HEK293T (cell line): Measurements from ENCODE around the gene PDZD7.
"Not testable (repeated sequence)": the region's sequence is repeated elsewhere in the genome, so short reads cannot be mapped to it uniquely, and the experiment has no call there.

ENCODE experiments used
- CTCF ChIA-PET: fragments of 350-600 bp; formaldehyde crosslinking; extraction: SDS; loops from one replicate; lab custom pipeline; 2021; ENCODE audit warnings: antibody characterized with exemption, inconsistent platforms; lab: Yijun Ruan, JAX
- POLR2A ChIA-PET: fragments of 350-600 bp; formaldehyde crosslinking; extraction: SDS; loops from one replicate; lab custom pipeline; 2020; ENCODE audit warnings: antibody characterized with exemption, inconsistent platforms; lab: Yijun Ruan, JAX
- DNase-seq: peaks from one replicate; pipeline ENCODE4 v3.0.0; 2012; ENCODE audit warnings: mixed read lengths; ENCODE audit errors: extremely low spot score
- ARNT ChIP-seq: fragments of 450-650 bp; IDR thresholded peaks from 2 replicates; pipeline ENCODE4 v1.6.1; 2017; ENCODE audit warnings: mild to moderate bottlenecking
- BHLHE40 ChIP-seq: fragments of 450-650 bp; IDR thresholded peaks from 2 replicates; pipeline ENCODE4 v1.6.1; 2016; ENCODE audit warnings: mild to moderate bottlenecking, moderate library complexity, borderline replicate concordance
- CTBP1 ChIP-seq: fragments of 450-650 bp; IDR thresholded peaks from 2 replicates; pipeline ENCODE4 v1.6.1; 2016; ENCODE audit warnings: borderline replicate concordance
- ELF4 ChIP-seq: fragments of 450-650 bp; IDR thresholded peaks from 2 replicates; pipeline ENCODE4 v1.6.1; 2017; ENCODE audit warnings: antibody characterized with exemption
- FOXA1 ChIP-seq: fragments of 450-650 bp; IDR thresholded peaks from 2 replicates; pipeline ENCODE4 v1.6.1; 2016; ENCODE audit warnings: mild to moderate bottlenecking
- FOXK2 ChIP-seq: fragments of 450-650 bp; IDR thresholded peaks from 2 replicates; pipeline ENCODE4 v1.6.1; 2016; ENCODE audit warnings: mild to moderate bottlenecking
- FOXM1 ChIP-seq: fragments of 450-650 bp; IDR thresholded peaks from 2 replicates; pipeline ENCODE4 v1.6.1; 2017; ENCODE audit warnings: mild to moderate bottlenecking, borderline replicate concordance
- HDGF ChIP-seq: fragments of 450-650 bp; IDR thresholded peaks from 2 replicates; pipeline ENCODE4 v1.6.1; 2017; ENCODE audit warnings: antibody characterized with exemption, borderline replicate concordance
- L3MBTL2 ChIP-seq: fragments of 450-650 bp; conservative IDR thresholded peaks from 2 replicates; pipeline ENCODE4 v1.6.1; 2016; ENCODE audit warnings: mild to moderate bottlenecking
- LEF1 ChIP-seq: fragments of 450-650 bp; IDR thresholded peaks from 2 replicates; pipeline ENCODE4 v1.6.1; 2017; ENCODE audit warnings: mild to moderate bottlenecking, borderline replicate concordance
- PKNOX1 ChIP-seq: fragments of 450-650 bp; IDR thresholded peaks from 2 replicates; pipeline ENCODE4 v1.6.1; 2016
- SP1 ChIP-seq: fragments of 450-650 bp; IDR thresholded peaks from 2 replicates; pipeline ENCODE4 v1.6.1; 2017
- SUZ12 ChIP-seq: fragments of 450-650 bp; IDR thresholded peaks from 2 replicates; pipeline ENCODE4 v1.6.1; 2016; ENCODE audit warnings: mild to moderate bottlenecking
- TARDBP ChIP-seq: fragments of 450-650 bp; IDR thresholded peaks from 2 replicates; pipeline ENCODE4 v1.6.1; 2016
- ZNF384 ChIP-seq: fragments of 450-650 bp; IDR thresholded peaks from 2 replicates; pipeline ENCODE4 v1.6.1; 2016

PDZD7 gene

DNA sequence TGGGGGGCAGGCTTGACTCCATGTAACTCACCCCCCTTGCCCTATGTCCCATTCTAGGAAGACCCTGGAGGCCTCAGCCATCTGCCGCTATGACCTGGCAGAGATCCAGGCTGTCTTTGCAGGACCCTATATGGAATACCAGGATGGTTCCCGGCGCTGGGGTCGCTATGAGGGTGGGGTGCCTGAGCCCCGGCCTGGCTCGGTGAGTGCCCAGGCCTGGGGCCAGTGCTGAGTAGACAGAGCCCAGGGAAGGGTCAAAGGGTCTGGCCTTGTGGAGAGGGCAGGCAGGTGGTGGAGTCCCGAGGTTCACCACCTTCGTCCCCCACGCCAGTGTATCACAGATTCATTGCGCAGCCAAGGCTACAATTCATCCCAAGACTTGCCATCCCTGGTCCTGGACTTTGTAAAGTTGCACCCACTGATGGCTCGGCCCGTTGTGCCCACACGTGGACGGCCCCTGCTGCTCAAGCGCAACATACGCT is 51.1 kb downstream of the PDZD7 start:
- DNase-seq = no peak
- POLR2A ChIA-PET = no interaction called here
- CTCF ChIA-PET = no interaction called here
- TF ChIP-seq SP1 = no peak
- TF ChIP-seq SUZ12 = no peak
- TF ChIP-seq FOXM1 = no peak

DNA sequence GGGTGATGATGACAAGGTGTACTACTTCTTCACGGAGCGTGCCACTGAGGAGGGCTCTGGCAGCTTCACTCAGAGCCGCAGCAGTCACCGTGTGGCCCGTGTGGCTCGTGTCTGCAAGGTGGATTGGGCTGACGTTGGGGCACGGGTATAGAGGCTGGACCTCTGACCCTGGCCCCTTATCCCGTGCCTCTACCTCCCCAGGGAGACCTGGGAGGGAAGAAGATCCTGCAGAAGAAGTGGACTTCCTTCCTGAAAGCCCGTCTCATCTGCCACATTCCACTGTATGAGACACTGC is 52.1 kb downstream of the PDZD7 start:
- no peak for DNase-seq
- TF ChIP-seq FOXM1 (no peak), L3MBTL2 (no peak), HDGF (no peak), ELF4 (no peak), SP1 (no peak), SUZ12 (no peak), LEF1 (no peak), BHLHE40 (no peak)
- ChIA-PET POLR2A (no interaction called here), CTCF (no interaction called here)

- CTCF ChIA-PET = no interaction called here
- no peak for DNase-seq
- POLR2A ChIA-PET = no interaction called here
- TF ChIP-seq LEF1 (no peak), L3MBTL2 (no peak), ARNT (no peak), ELF4 (no peak)
Measured at GRCh38 chr10:100978121-100978900, 52.6 kb downstream of the PDZD7 start.

- ChIA-PET CTCF (no interaction called here), POLR2A (interaction anchor here (0.6 kb wide), 1 partner anchor 369 kb away, joined by 3 read pairs; no protein-coding TSS in a partner anchor)
- no peak for TF ChIP-seq L3MBTL2
- TF ChIP-seq TARDBP = no peak
- no peak for TF ChIP-seq SUZ12
- no peak for TF ChIP-seq HDGF
- no peak for TF ChIP-seq ZNF384
- no peak for TF ChIP-seq PKNOX1
- no peak for TF ChIP-seq CTBP1
- no peak for TF ChIP-seq BHLHE40
- TF ChIP-seq ELF4 = no peak
- TF ChIP-seq LEF1 = no peak
- TF ChIP-seq FOXA1 = no peak
- TF ChIP-seq FOXM1 = no peak
- no peak for DNase-seq
Measured at GRCh38 chr10:100977436-100977835, 53.5 kb downstream of the PDZD7 start.

- DNase-seq = no peak
- POLR2A ChIA-PET = no interaction called here
- TF ChIP-seq SUZ12 = no peak
- TF ChIP-seq TARDBP = no peak
- CTCF ChIA-PET = no interaction called here
Measured at GRCh38 chr10:100976906-100977305, 54.0 kb downstream of the PDZD7 start.

GRCh38 chr10:100975397-100975796 is 55.5 kb downstream of the PDZD7 start:
- POLR2A ChIA-PET = interaction anchor here (1.9 kb wide), 1 partner anchor 10 kb away, joined by 5 read pairs; no protein-coding TSS in a partner anchor
- CTCF ChIA-PET, DNase-seq: not testable (repeated sequence)

GRCh38 chr10:100972904-100973535 is 57.9 kb downstream of the PDZD7 start:
- ChIA-PET POLR2A (interaction anchor here (1.0 kb wide), 1 partner anchor 24 kb away, joined by 3 read pairs; no protein-coding TSS in a partner anchor), CTCF (no interaction called here)

More at GRCh38 chr10:100972904-100973535, 57.9 kb downstream of the PDZD7 start:
- no peak for DNase-seq
- no peak for TF ChIP-seq FOXK2
- no peak for TF ChIP-seq FOXM1
- TF ChIP-seq PKNOX1 = no peak
- no peak for TF ChIP-seq TARDBP
- TF ChIP-seq LEF1 = no peak
- TF ChIP-seq ARNT = no peak
- no peak for TF ChIP-seq HDGF
- no peak for TF ChIP-seq CTBP1
- no peak for TF ChIP-seq ZNF384
- TF ChIP-seq FOXA1 = no peak
